ENCODE data around the gene RASL11A.
"Not testable (repeated sequence)": the region's sequence is repeated elsewhere in the genome, so short reads cannot be mapped to it uniquely, and the experiment has no call there.

The RASL11A gene

DNA sequence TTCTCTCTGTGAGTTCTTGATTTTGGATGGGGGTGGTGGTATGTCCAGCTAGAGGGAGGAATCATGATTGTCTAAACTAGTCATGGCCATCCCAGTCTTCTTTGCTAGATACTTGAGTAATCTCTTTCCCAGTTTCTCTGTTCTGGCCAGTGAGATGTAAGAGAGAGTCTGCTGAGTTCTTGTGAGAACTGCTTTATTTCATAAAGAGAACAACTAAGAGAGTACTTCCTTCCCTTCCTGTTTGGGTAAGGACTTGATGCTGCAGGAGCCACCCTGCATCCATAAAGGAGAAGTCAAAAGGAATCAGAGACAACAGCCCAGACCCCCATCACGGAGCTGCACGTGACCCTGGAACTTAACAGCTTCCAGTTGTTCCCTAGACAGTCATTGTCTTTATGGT is 3.0 kb upstream of the RASL11A start:
- DNase-seq (ENCODE audit: low read depth, low spot score), result no peak

- no peak for DNase-seq (ENCODE audit: low read depth, low spot score)
These were observed 1.4 kb upstream of the RASL11A start for GRCh38 chr13:27269114-27269665.

- no peak for DNase-seq (ENCODE audit: low read depth, low spot score)
These were observed 1.0 kb downstream of the RASL11A start for GRCh38 chr13:27271570-27272096.

DNA sequence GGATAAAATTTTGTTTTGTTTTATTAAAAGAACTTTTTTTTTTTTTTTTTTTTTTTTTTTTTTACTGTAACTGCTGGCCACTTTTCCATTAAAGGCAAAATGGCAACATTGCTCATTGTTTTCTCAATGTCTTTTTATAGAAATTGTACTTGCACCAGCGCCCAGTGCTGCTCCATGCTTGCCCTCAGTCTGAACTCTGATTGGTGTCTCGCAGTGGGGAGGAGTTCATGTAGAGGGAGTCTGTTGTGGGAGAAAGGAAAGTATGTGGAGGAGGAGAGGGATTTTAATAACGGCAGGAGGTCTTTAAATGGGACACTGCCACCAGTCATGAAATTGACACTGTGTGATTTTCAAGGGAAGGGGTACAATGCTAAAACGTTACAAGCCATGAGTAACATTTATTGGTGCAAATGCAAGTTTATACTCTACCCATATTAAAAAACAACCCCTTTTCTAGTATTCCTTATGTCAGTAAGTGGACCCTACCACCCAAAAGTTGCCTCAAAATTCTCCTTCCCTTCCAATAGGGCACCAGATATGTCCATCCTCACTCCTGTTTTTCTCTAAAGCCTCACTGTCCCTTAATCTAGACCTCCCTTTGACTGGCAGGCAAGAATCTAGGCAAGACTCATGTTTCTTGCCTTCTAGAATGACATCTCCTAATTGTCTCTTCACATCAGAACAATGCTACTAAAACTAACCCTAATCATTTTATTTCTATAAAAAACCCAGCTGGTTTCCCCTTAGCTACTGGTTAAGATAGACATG is 3.2 kb downstream of the RASL11A start:
- DNase-seq (ENCODE audit: low read depth, low spot score), result peak; percentile 53

- no peak for DNase-seq (ENCODE audit: low read depth, low spot score)
These were observed 4.0 kb downstream of the RASL11A start for GRCh38 chr13:27274631-27275030.

- DNase-seq (ENCODE audit: low read depth, low spot score), result no peak
These were observed 5.6 kb downstream of the RASL11A start for GRCh38 chr13:27276188-27276587.

DNA sequence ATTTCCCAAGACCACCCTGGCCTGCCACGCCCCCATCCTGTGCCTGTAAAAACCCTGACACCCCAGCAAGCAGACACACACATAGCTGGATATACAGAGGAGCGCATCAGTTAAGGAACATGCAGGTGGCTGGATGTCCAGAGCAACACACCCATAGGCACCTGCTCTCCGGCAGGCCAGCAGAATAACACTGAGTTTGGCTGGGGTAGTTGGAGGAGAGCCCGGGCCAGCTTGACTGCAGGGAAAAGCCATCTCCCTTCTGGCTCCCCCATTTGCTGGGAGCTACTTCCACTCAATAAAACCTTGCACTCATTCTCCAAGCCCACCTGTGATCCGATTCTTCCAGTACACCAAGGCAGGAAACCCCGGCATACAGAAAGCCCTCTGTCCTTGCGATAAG is 8.9 kb downstream of the RASL11A start:
- DNase-seq (ENCODE audit: low read depth, low spot score), result no peak

GRCh38 chr13:27280009-27280656 is 9.5 kb downstream of the RASL11A start:
- peak; percentile 86 for DNase-seq (ENCODE audit: low read depth, low spot score)

GRCh38 chr13:27280841-27281240 is 10.2 kb downstream of the RASL11A start:
- no peak for DNase-seq (ENCODE audit: low read depth, low spot score)

GRCh38 chr13:27281420-27281819 is 10.8 kb downstream of the RASL11A start:
- no peak for DNase-seq (ENCODE audit: low read depth, low spot score)

DNA sequence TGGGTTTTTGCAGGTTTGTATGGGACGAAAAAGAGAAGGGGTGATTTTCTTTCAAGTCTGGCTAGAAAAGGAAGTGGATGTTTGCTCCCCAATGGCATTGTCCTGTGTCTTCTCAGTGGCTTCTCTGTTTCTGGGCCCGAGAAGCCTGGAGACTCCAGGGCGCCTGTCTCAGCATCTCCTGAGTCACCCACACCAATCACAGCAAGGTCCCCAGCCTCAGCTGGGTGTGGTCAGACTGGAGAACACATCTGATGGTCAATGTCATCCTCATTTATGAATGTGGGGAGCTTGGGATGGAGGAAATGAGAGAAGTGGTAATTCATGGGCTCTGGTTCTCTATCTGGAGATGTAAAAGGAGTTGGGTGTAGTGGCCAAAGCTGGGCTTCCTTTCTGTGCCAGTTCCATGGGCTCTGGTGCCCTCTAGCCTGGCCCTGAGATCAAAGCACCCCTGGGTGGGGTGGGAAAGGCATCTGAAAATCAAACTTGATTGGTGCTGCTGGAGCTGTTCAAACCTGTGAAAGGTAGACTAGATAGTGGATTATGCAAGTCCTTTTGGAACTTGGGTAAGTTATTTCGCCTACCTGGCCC is 13.4 kb downstream of the RASL11A start:
- DNase-seq (ENCODE audit: low read depth, low spot score), result peak; percentile 45

DNA sequence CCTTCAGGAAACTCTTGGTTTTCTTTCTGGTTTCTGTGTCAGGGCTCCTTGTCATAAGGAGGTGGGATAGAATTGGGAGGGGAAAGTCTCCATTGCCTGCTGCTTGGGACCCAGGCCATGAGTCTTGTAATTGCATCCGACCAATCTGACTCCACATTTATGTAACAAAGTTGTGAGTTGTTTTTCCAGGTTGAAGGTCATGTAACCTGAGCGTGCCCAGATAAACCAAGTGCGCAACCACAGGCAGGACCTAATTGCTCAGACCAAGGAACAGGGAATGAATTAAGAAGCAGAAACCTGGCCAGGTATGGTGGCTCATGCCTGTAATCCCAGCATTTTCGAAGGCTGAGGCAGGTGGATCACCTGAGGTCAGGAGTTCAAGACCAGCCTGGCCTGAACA is 17.8 kb downstream of the RASL11A start:
- no peak for DNase-seq (ENCODE audit: low read depth, low spot score)

- peak; percentile 45 for DNase-seq (ENCODE audit: low read depth, low spot score)
These were observed 18.5 kb downstream of the RASL11A start for GRCh38 chr13:27289011-27289665.

DNA sequence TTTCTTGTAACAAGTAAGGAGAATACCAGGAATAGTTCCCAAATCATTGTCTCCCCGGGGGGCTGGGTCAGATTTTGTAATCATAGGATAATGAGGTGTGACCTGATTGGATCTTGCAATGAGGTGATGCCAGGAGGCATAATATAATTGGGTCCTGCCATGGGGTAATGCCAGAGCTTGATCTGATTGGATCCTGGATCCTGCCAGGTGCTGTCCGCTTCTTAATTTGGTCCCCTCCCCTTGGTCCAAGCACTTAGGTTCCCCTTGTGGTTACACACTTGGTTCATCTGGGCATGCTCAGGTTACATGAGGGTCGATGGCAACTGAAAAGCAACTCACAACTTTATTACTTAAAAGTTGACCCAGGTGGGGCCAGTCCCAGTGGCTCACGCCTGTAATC is 20.1 kb downstream of the RASL11A start:
- DNase-seq (ENCODE audit: low read depth, low spot score), result no peak

DNA sequence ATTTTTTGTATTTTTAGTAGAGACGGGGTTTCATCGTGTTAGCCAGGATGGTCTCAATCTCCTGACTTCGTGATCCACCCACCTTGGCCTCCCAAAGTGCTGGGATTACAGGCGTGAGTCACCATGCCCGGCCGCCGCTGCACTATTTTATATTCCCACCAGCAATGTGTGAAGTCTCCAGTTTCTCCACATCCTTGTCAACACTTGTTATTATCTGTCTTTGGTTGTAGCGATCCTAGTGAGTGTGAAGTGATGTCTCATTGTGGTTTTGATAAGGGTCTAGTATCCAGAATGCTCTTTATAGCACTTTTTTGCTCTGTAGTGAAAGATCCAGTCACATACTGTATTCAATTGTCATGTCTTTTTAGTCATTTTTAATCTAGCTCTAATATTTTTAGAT is 21.3 kb downstream of the RASL11A start:
- DNase-seq (ENCODE audit: low read depth, low spot score), result not testable (repeated sequence)

DNA sequence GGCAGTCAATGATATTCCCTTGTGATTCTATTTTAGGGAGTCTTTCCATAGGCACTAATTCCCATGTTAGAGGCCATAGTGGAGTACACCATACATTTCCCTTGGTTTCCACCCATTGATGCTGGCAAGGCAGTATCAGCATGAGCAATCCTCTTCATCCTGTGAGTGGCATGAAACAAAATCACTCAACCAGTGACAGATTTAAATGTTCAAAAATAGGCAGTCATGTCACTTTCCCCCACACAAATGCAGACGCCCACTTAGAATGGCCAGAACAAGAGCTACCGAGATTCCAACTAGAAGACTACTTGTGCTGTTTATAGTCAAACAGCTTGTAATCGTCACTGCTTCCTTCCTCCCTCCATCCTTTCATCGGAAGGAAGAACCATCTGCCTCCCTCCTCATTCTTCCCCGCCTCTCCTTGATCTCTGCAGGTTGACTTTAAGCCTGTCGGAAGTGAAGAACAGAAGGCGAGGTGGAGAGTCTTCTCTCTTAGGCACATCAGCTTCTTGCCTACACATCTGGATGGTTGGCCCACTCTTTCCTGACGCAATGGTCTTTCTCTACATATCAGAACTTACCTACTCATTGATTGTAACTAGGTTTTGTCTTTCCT is 22.6 kb downstream of the RASL11A start:
- no peak for DNase-seq (ENCODE audit: low read depth, low spot score)

DNA sequence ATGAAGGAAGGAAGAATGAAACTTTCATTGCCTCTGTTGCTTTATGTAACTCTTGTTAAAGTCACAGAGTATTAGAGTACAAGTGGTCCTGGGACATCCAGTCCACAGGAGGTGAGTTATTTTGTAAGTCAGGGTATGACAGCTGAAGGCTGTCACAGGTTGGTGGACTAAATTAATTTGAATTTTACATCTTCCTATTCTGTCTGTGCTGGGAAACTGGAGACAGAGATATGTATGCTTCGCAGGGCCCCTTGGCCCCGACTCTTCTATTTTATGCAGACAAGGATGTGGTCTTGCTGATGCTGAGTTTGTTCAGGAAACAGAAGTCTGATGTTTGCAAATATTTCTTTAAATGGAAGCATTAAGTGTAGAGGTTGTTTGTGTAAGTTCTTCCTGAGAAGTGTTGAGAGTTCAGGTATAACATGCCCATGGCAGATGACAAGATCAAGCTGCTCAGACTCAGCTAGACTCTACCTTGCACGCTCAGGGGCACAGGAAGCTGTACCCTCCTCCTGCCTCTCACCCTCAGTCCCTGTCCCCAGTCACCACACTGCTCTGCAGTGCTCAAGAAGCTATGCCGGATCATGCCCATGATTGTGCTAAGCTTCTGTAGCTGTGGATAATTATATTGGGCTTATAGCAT is 23.4 kb downstream of the RASL11A start:
- DNase-seq (ENCODE audit: low read depth, low spot score), result no peak

- no peak for DNase-seq (ENCODE audit: low read depth, low spot score)
These were observed 24.5 kb downstream of the RASL11A start for GRCh38 chr13:27295096-27295495.

GRCh38 chr13:27295660-27296059 is 25.0 kb downstream of the RASL11A start:
- DNase-seq (ENCODE audit: low read depth, low spot score), result no peak

DNA sequence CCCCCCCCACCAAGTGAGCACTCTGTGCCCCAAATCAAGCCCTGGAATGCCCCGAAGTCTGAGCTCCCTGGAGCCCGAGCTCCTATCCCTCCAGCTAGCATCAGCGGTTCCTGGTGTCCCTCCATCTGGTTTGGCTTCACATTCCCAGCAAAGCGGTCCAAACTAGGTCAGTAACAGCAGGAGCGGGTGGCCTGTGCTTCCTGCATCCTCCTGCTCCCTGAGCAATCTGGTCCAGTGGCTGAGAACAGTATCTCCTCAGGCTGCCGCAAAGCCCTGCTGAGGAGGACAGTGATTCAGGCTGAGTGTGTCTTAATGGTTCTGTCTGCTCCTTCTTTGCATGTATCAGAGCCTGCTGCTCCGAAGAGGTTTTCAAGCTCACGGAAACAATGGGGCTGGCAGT is 25.9 kb downstream of the RASL11A start:
- DNase-seq (ENCODE audit: low read depth, low spot score), result no peak

- DNase-seq (ENCODE audit: low read depth, low spot score), result no peak
These were observed 28.2 kb downstream of the RASL11A start for GRCh38 chr13:27298849-27299248.
